ENCODE measurements around the gene CFAP20. TPM values are rescaled to one million over a fixed set of nuclear protein-coding genes. Genes with fewer than 3 reads are reported as not detected.

Gene CFAP20
- total RNA-seq, 2 experiments from 2014 or later = 36.1 to 37.8 TPM

- ChIA-PET POLR2A (interaction anchor here (0.9 to 1.4 kb wide), 2 partner anchors 9 to 11 kb away, joined by 3 to 5 read pairs; partner anchors contain the start of gene CFAP20), CTCF (interaction anchor here (0.6 to 2.1 kb wide), 9 partner anchors 8 to 545 kb away, joined by 3 to 11 read pairs (median 4); partner anchors contain the start of genes CFAP20 and MMP15)
- Mint-ChIP-seq H3K36me3 (ENCODE audit: low read depth) (peaks cover 1% of the 10 kb centered on the region), H3K27me3 (no peaks in the 10 kb centered on the region), H3K4me1 (peaks cover 36% of the 10 kb centered on the region), H3K4me3 (no peak overlapping the region), H3K27ac (no peak overlapping the region), H3K9me3 (no peaks in the 10 kb centered on the region)
- no peak for DNase-seq
These were observed 8.0 kb downstream of the CFAP20 start for GRCh38 chr16:58121132-58121531.

DNA sequence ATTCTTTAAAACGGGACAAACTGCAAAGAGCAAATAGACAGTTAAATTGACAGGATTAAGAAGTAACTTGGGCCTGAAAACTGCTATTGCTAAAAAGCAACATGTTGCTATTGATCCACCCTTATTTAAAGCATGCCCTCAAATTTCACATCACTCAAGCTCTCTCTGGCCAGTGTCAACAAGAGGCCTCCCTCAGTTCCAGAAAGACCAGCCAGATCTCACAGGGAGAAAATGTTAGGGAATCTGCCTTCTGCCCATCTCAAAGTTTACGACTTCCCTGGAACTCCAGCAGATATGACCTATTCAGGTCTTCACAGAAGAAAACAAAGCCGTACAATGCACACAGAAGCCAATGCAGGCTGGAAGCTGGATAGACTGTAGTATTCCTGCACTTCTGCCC is 8.9 kb downstream of the CFAP20 start:
- POLR2A ChIA-PET = interaction anchor here (0.9 to 1.4 kb wide), 2 partner anchors 9 to 10 kb away, joined by 3 to 5 read pairs; partner anchors contain the start of gene CFAP20
- H3K4me3 Mint-ChIP-seq = no peak overlapping the region
- CTCF ChIA-PET = interaction anchor here (2.1 kb wide), 1 partner anchor 9 kb away, joined by 11 read pairs; the partner anchor contains the start of gene CFAP20
- H3K27ac Mint-ChIP-seq = no peak overlapping the region
- H3K9me3 Mint-ChIP-seq = no peaks in the 10 kb centered on the region
- DNase-seq = no peak
- no peaks in the 10 kb centered on the region for H3K27me3 Mint-ChIP-seq
- H3K4me1 Mint-ChIP-seq = peaks cover 30% of the 10 kb centered on the region
- H3K36me3 Mint-ChIP-seq (ENCODE audit: low read depth) = peaks cover 10% of the 10 kb centered on the region

GRCh38 chr16:58119509-58119845 is 9.7 kb downstream of the CFAP20 start:
- DNase-seq = no peak

GRCh38 chr16:58118801-58119508 is 10.2 kb downstream of the CFAP20 start:
- H3K27me3 Mint-ChIP-seq = no peaks in the 10 kb centered on the region
- ChIA-PET POLR2A (no interaction called here), CTCF (interaction anchor here (1.3 kb wide), 1 partner anchor 21 kb away, joined by 3 read pairs; no protein-coding TSS in a partner anchor)
- H3K27ac Mint-ChIP-seq = no peak overlapping the region
- H3K36me3 Mint-ChIP-seq (ENCODE audit: low read depth) = peaks cover 23% of the 10 kb centered on the region
- H3K4me1 Mint-ChIP-seq = peaks cover 24% of the 10 kb centered on the region
- H3K9me3 Mint-ChIP-seq = no peaks in the 10 kb centered on the region
- no peak for DNase-seq
- H3K4me3 Mint-ChIP-seq = no peak overlapping the region

More at GRCh38 chr16:58119509-58119845, 9.7 kb downstream of the CFAP20 start:
- Mint-ChIP-seq H3K4me1 (peaks cover 29% of the 10 kb centered on the region), H3K36me3 (ENCODE audit: low read depth) (peaks cover 18% of the 10 kb centered on the region), H3K9me3 (no peaks in the 10 kb centered on the region), H3K27ac (no peak overlapping the region), H3K27me3 (no peaks in the 10 kb centered on the region), H3K4me3 (no peak overlapping the region)
- ChIA-PET POLR2A (no interaction called here), CTCF (interaction anchor here (1.3 to 2.1 kb wide), 2 partner anchors 10 to 22 kb away, joined by 3 to 11 read pairs; partner anchors contain the start of gene CFAP20)

DNA sequence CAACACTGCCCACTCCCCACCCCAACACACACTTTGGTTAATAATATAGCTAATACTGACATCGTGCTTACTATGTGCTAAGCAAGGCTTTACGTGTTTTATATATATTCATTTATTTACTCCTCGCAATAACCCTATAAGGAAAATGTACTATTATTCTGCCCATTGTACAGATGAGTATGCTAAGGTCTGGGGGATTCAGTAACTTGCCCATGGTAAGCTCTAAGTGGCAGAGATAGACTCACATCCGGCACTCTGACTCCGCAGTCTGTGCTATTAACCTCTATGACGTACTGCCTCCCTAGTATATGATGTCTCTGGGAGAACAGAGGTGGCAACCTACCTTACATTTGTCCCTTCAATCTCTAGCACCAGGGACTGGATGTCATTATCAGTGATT is 12.7 kb downstream of the CFAP20 start:
- POLR2A ChIA-PET = no interaction called here
- Mint-ChIP-seq H3K4me1 (peaks cover 11% of the 10 kb centered on the region), H3K36me3 (ENCODE audit: low read depth) (peaks cover 36% of the 10 kb centered on the region), H3K27ac (no peak overlapping the region), H3K9me3 (no peaks in the 10 kb centered on the region), H3K4me3 (no peak overlapping the region), H3K27me3 (no peaks in the 10 kb centered on the region)
- no peak for DNase-seq
- CTCF ChIA-PET = interaction anchor here (1.4 kb wide), 1 partner anchor 19 kb away, joined by 3 read pairs; no protein-coding TSS in a partner anchor

DNA sequence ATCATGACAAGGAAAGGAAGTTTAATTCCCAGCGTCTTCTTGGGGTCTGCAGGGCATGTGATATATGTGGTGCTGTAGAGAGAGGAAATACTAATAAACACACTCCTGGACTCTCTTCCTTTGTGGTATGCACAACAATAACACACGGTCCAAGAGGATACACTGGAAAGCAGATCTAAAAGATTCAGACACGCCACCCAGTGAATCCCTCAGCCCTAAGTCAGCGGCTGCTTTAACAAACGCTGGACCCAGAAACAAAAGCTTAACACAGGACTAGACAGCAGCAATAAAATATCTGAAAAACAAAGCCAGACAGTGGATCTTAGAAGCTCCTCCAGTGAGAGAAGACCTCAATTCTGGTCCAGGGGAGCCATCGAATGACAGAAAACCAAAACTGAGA is 13.1 kb downstream of the CFAP20 start:
- peaks cover 8% of the 10 kb centered on the region for H3K4me1 Mint-ChIP-seq
- DNase-seq = no peak
- H3K27ac Mint-ChIP-seq = no peak overlapping the region
- no peaks in the 10 kb centered on the region for H3K9me3 Mint-ChIP-seq
- H3K27me3 Mint-ChIP-seq = no peaks in the 10 kb centered on the region
- ChIA-PET POLR2A (no interaction called here), CTCF (interaction anchor here (1.4 kb wide), 1 partner anchor 18 kb away, joined by 3 read pairs; no protein-coding TSS in a partner anchor)
- no peak overlapping the region for H3K4me3 Mint-ChIP-seq
- peaks cover 36% of the 10 kb centered on the region for H3K36me3 Mint-ChIP-seq (ENCODE audit: low read depth)

- Mint-ChIP-seq H3K9me3 (no peaks in the 10 kb centered on the region), H3K4me3 (no peak overlapping the region), H3K4me1 (no peaks in the 10 kb centered on the region), H3K27me3 (no peaks in the 10 kb centered on the region), H3K27ac (no peak overlapping the region), H3K36me3 (ENCODE audit: low read depth) (peaks cover 36% of the 10 kb centered on the region)
- ChIA-PET CTCF (no interaction called here), POLR2A (interaction anchor here (1.2 kb wide), 1 partner anchor 13 kb away, joined by 3 read pairs; no protein-coding TSS in a partner anchor)
- no peak for DNase-seq
These were observed 14.1 kb downstream of the CFAP20 start for GRCh38 chr16:58114827-58115825.

DNA sequence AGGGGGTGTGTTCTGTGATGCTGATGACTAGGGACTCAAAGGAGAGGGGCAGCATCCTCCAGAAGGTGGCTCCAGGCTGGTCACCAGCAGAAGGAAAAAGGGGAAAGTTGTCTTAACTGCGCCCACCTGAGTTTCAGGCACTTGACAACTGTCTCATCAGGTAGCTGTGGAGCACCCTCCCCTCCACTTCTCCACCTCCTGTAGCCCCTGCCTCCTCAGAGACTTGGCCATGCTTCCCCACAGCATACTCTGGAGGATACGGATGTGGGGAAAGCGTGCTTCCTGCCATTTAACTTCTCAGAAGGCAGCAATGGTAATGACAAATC is 17.9 kb downstream of the CFAP20 start:
- Mint-ChIP-seq H3K36me3 (ENCODE audit: low read depth) (peaks cover 36% of the 10 kb centered on the region), H3K4me3 (no peak overlapping the region), H3K4me1 (no peaks in the 10 kb centered on the region), H3K9me3 (no peaks in the 10 kb centered on the region), H3K27me3 (no peaks in the 10 kb centered on the region), H3K27ac (no peak overlapping the region)
- CTCF ChIA-PET = no interaction called here
- POLR2A ChIA-PET = no interaction called here
- no peak for DNase-seq

DNA sequence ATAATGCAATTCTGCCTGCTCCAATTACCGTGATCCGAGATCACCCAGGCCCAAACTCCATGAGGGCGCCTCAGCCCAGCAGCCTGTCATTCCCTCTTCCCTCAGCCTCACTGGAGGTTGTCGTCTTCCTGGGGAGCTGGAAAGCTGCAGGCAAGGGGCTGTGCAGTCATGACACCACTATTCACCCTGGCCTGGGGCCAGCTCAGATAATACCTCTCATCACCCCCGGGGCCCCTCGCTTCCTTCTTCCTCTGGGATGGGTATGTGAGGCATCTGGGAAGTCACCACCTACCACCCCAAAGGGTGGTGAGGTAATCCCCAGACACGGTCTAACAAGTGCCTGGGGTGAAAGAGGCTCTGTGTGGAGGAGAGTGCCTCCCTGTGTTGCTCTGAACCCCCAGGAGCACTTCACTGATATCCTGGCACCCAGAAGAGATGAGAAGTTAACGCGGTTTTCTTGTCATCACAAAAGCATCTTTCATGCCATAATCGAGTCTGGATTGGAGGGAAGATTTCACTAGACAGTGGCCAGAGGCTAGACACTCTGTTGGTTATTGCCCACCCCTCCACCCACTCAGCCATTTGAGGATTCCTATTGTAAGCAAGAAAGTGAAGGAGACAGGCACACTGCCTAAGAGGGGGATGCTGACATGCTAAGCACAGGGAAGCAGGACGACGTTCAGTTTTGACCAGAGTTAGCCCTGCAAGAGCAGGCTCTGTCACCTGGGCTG is 18.4 kb downstream of the CFAP20 start:
- Mint-ChIP-seq H3K9me3 (no peaks in the 10 kb centered on the region), H3K27me3 (no peaks in the 10 kb centered on the region), H3K36me3 (ENCODE audit: low read depth) (peaks cover 31% of the 10 kb centered on the region), H3K27ac (no peak overlapping the region), H3K4me3 (no peak overlapping the region), H3K4me1 (peaks cover 2% of the 10 kb centered on the region)
- ChIA-PET POLR2A (no interaction called here), CTCF (interaction anchor here (4.2 kb wide), 1 partner anchor 13 kb away, joined by 14 read pairs; no protein-coding TSS in a partner anchor)
- no peak for DNase-seq

GRCh38 chr16:58109881-58110280 is 19.3 kb downstream of the CFAP20 start:
- Mint-ChIP-seq H3K9me3 (no peaks in the 10 kb centered on the region), H3K36me3 (ENCODE audit: low read depth) (peaks cover 22% of the 10 kb centered on the region), H3K27me3 (no peaks in the 10 kb centered on the region), H3K4me3 (no peak overlapping the region), H3K4me1 (peaks cover 8% of the 10 kb centered on the region), H3K27ac (no peak overlapping the region)
- ChIA-PET POLR2A (interaction anchor here (0.9 kb wide), 2 partner anchors 11 to 20 kb away, joined by 3 read pairs; partner anchors contain the start of gene CFAP20), CTCF (interaction anchor here (4.2 kb wide), 1 partner anchor 13 kb away, joined by 14 read pairs; no protein-coding TSS in a partner anchor)
- DNase-seq = no peak

DNA sequence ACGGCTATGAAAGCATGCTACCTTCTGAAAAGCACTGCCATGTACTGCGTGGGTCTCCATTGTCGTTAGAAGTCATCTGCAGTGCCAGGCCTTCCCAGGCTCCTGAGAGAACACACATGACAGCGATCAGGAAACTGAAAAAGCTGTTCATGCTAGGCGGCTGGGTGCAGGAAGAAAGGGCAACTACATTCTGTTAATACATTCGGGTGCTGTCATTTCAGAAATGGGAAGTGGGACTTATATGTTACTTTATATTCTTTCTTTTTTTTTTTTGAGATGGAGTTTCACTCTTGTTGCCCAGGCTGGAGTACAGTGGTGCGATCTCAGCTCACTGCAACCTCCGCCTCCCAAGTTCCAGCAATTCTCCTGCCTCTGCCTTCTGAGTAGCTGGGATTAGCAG is 19.9 kb downstream of the CFAP20 start:
- no peaks in the 10 kb centered on the region for H3K27me3 Mint-ChIP-seq
- H3K9me3 Mint-ChIP-seq = no peaks in the 10 kb centered on the region
- no peak for DNase-seq
- peaks cover 17% of the 10 kb centered on the region for H3K36me3 Mint-ChIP-seq (ENCODE audit: low read depth)
- H3K27ac Mint-ChIP-seq = no peak overlapping the region
- H3K4me1 Mint-ChIP-seq = peaks cover 8% of the 10 kb centered on the region
- no peak overlapping the region for H3K4me3 Mint-ChIP-seq
- ChIA-PET CTCF (interaction anchor here (4.2 kb wide), 1 partner anchor 12 kb away, joined by 14 read pairs; no protein-coding TSS in a partner anchor), POLR2A (interaction anchor here (0.9 kb wide), 2 partner anchors 11 to 20 kb away, joined by 3 read pairs; partner anchors contain the start of gene CFAP20)

DNA sequence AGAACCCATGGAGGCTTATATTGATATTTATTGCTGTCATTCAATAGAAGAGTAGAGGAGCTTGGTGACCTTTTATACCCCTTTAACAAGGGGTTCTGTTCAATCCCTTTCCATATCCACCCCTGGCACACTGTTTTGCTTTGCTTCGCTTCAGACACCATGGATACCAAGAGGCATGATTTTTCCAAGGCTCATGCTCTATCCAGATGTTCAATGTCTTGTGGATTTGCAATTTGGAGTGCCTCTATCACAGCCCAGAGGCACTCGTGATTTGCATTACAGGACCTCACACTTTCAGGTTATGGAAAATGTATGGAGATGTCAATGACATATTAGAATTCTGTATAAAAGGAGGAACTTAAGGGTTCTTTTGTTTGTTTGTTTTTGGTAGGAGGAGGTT is 21.5 kb downstream of the CFAP20 start:
- Mint-ChIP-seq H3K36me3 (ENCODE audit: low read depth) (peaks cover under 1% of the 10 kb centered on the region), H3K27ac (no peak overlapping the region), H3K4me3 (no peak overlapping the region), H3K9me3 (no peaks in the 10 kb centered on the region), H3K27me3 (no peaks in the 10 kb centered on the region), H3K4me1 (peaks cover 8% of the 10 kb centered on the region)
- ChIA-PET POLR2A (no interaction called here), CTCF (interaction anchor here (1.4 to 4.2 kb wide), 2 partner anchors 10 to 14 kb away, joined by 5 to 14 read pairs; no protein-coding TSS in a partner anchor)
- no peak for DNase-seq

Data from activated CD4-positive, alpha-beta memory T cell treated with anti-CD3 and anti-CD28 coated beads, Interleukin-2, amount 10 ng/mL, durations not matched to agents 7 days and 5 days (primary cell).